Stimulated activated CD4-positive, alpha-beta T cell treated with anti-CD3 and anti-CD28 coated beads, Interleukin-15, amount 100 ng/mL, for 48 hours (primary cell): ENCODE results near the gene NHLRC2.

Experiments used
- DNase-seq, 2 donors: peaks; one replicate each; pipeline ENCODE4 v3.0.0-alpha.2; 2020; ENCODE audit warnings: low read depth in 2 of 2

Gene NHLRC2

DNA sequence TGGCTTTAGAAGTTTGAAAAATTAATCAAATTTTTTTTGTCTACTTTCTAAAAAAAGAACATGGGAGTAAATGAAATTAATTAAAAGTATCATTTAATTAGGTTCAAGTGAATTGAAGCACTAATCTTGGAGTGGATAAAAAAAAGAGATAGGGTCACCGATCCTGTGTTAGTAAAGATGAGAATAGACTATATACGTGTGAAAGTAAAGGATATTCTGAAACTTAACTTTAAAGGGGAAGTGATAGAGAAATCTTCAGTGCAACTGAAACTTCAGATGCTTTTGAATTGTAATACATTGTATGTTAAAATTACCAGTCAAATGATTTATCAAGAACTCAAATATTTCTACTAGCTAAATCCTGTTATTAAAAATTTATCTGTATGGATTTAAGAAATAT, 4.8 kb downstream of the NHLRC2 start:
- no peak for DNase-seq

DNA sequence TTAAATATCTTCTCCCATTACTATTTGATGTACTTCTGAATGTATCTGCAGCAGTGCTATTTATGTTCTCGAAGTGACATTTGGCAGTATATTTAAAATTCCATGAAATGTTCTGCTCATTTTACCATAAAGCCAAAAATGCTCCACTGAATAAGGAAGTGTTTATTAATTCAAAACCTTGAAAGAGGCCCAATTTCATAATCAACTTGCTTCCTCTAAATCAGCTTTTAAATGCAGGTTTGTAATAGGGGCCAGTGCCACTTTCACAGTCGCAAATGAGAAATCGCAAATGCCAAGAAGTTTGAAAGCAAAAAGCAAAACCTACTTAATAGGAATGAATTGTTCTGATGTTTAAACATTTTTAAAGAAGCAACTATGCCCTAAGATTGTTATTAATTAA, 11.4 kb downstream of the NHLRC2 start:
- no peak for DNase-seq

DNA sequence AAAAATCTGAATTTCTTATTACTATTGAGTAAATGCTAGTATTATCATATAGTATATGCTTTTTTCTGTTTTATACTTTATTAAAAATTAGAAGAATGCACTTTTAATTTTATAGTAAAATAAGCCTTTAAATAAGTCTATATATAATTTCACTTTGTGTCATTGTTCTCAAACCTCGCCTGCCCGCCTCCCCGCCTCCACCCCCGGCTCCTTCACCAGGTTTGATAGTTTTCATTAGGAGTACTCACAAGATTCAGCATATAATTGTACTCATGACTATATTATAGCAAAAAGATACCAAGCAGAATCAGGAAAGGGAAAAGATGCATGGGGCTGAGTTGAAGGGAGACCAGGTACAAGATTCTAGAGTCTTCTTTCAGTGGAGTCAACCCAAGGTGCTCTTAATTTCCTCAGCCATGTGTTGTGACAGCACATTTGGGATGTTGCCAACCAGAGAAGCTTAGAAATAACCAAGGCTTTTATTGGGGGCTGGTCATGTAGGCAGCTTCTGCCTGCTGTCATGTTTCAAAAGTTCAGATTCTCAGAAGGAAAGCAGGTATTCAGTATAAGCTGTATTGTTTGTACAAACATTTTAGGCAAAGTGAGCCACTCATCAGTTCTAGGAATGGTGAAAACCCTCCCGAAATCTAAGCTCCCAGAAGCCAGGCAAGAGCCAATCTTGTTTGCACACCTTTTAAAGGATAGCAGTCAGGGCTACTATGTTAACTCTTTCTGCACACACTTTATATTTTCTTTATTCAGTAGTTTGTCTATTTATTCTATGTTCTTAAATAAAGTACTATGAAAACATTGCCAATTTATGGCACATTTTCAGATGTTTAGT, 12.3 kb downstream of the NHLRC2 start:
- DNase-seq, result no peak

DNA sequence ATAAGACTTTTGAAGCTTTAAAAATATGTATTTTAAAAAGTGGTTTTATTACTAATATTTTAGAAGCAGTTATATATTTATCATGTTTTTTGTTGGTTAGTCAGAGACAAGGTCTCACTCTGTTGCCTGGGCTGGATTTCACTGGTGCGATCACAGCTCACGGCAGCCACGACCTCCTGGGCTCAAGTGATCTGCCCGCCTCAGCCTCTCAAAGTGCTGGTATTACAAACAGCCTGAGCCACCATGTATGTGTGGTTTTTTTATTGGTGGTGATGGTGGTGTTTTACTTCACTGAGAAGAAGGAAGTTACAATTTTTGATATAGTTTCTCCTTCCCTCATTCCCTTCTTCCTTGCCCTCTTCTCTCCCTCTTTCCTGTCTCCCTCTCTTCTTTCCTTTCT, 13.4 kb downstream of the NHLRC2 start:
- no peak for DNase-seq

DNA sequence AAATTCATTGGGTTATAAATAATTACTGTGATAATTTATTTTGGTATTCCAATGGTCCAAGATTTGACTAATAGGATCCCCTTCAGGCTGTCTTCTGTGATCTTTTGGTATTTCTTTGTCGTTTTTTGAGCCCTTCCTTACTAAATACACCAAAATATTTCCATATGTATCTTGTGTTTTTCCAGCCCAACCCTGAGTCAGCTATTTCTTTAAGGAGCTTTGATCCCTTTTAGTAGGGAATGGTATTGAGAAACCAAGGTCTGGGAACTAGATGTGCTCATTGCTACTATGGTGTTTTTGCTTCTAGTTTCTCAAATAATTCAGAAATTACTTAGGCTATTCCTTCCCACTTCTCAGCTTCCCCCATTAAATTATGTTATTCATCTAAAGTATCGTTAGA, 15.3 kb downstream of the NHLRC2 start:
- DNase-seq, result no peak

- no peak for DNase-seq
Measured at GRCh38 chr10:113872139-113873030, 17.9 kb downstream of the NHLRC2 start.

DNA sequence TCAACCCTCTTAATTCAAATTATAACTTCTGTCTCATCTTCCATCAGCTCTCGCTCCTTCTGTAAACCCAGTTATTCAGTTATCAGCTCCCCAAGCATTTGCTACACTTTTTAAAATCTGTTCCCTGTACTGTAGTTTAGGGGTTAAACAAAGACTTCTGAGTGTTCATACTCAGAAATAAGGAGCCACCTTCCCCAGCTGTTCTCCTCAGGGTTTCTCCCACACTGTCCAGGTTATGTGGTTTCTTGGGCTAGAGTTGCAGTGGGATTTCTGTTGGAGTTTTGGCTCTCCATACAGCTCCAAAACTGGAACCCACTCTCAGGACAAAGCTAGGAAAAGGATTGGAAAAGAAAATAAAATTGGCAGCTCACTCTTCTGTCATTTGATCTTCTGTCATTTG, 20.8 kb downstream of the NHLRC2 start:
- DNase-seq, result no peak

DNA sequence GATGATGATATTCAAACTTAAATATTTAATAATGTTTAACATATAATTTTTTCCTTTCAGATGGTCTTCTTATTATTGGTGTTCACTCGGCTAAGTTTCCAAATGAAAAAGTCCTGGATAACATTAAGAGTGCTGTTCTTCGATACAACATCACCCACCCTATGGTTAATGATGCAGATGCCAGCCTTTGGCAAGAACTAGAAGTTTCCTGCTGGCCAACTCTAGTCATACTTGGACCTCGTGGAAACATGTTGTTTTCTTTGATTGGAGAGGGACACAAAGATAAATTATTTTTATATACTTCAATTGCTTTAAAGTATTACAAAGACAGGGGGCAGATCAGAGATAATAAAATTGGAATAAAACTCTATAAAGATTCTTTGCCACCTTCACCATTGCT, 22.0 kb downstream of the NHLRC2 start:
- no peak for DNase-seq

GRCh38 chr10:113879691-113880090, 25.2 kb downstream of the NHLRC2 start:
- no peak for DNase-seq

GRCh38 chr10:113880236-113880635, 25.8 kb downstream of the NHLRC2 start:
- DNase-seq, result no peak

GRCh38 chr10:113882240-113882639, 27.8 kb downstream of the NHLRC2 start:
- DNase-seq, result no peak

DNA sequence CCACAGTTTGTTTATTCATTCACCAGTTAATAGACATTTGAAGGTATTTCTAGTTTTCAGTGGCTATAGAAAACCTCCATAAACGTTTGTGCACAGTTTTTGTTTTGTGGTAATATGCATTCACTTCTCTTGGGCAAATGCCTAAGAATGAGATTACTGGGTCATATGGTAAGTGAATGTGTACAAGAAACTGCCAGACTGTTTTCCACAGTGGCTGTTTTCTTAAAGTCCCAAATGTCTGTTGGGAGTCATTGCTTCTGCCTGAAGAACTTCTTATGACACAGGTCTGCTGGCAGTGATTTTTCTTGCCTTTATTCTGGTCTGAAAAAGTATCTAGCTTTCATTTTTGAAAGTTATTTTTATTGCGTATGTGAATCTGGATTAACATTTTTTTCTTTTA, 35.5 kb downstream of the NHLRC2 start:
- no peak for DNase-seq

DNA sequence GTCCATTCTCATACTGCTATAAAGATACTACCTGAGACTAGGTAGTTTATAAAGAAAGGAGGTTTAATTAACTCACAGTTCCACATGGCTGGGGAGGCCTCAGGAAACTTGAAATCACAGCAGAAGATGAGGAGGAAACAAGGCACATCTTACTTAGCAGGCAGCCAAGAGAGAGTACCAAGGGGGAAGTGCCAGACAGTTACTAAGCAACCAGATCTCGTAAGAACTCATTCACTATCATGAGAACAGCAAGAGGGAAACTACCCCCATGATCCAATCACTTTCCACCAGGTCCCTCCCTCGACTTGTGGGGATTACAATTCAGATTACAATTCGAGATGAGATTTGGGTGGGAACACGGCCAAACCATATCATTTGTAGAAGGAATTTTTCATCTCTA, 36.3 kb downstream of the NHLRC2 start:
- no peak for DNase-seq

- no peak for DNase-seq
Measured at GRCh38 chr10:113891476-113891875, 37.0 kb downstream of the NHLRC2 start.

DNA sequence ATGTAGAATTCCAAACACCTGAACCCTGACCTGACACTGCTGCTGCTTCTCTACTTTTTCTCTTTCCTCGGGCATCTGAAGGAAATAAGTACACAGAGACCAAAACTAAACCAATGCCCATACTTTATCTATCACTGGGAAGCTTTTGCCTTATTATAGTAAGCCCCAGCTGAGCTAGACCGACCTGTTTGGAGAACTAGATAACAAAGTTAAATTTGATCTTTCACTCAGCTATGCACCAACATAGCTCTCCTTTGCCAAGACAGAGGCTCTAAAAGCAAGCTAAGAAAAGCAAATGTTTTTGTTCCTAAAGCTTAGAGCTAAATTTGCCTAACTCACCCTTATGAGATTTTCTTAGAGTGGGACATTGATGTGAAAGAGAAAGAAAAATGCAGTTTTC, 39.1 kb downstream of the NHLRC2 start:
- DNase-seq, result no peak

GRCh38 chr10:113894581-113894980, 40.1 kb downstream of the NHLRC2 start:
- DNase-seq, result no peak

GRCh38 chr10:113895018-113895417, 40.6 kb downstream of the NHLRC2 start:
- DNase-seq, result no peak

GRCh38 chr10:113897693-113898618, 43.5 kb downstream of the NHLRC2 start:
- DNase-seq, result no peak

- DNase-seq, result no peak
Measured at GRCh38 chr10:113899952-113900598, 45.6 kb downstream of the NHLRC2 start.

- no peak for DNase-seq
Measured at GRCh38 chr10:113905756-113906155, 51.3 kb downstream of the NHLRC2 start.

GRCh38 chr10:113907166-113907565, 52.7 kb downstream of the NHLRC2 start:
- DNase-seq, result no peak
